Measurements from ENCODE around the gene TRPM2.

Gene TRPM2

GRCh38 chr21:44378646-44379514 lies 25.5 kb downstream of the TRPM2 start:
- H3K4me1 ChIP-seq (ENCODE audit: low read length): no peaks in the 10 kb centered on the region
- H3K79me2 ChIP-seq (ENCODE audit: low read length): no peaks in the 10 kb centered on the region
- no peak overlapping the region for H3K4me2 ChIP-seq (ENCODE audit: low read length)
- no peaks in the 10 kb centered on the region for H3K27me3 ChIP-seq (ENCODE audit: low read depth, low read length)
- no peak overlapping the region for H2AFZ ChIP-seq (ENCODE audit: low read depth, low read length)
- no peak overlapping the region for H3K27ac ChIP-seq (ENCODE audit: low read length)
- H3K36me3 ChIP-seq (replicated peaks; ENCODE audit: low read depth, low read length): peaks cover 49% of the 10 kb centered on the region
- TF ChIP-seq CTCF (IDR thresholded peaks at IDR 0.05; ENCODE audit: low read depth, low read length) (no peak), EZH2phosphoT487 (IDR thresholded peaks at IDR 0.05; ENCODE audit: low read depth) (no peak)
- no peaks in the 10 kb centered on the region for H3K9me3 ChIP-seq (ENCODE audit: insufficient read depth, low read length)
- H3K9ac ChIP-seq (ENCODE audit: low read length): no peak overlapping the region
- no peaks in the 10 kb centered on the region for H4K20me1 ChIP-seq (ENCODE audit: insufficient read depth, low read length)
- no peak overlapping the region for H3K4me3 ChIP-seq (ENCODE audit: low read length)

- H3K4me3 ChIP-seq (ENCODE audit: low read length): no peak overlapping the region
- no peaks in the 10 kb centered on the region for H3K9me3 ChIP-seq (ENCODE audit: insufficient read depth, low read length)
- H2AFZ ChIP-seq (ENCODE audit: low read depth, low read length): no peak overlapping the region
- no peak overlapping the region for H3K4me2 ChIP-seq (ENCODE audit: low read length)
- no peaks in the 10 kb centered on the region for H3K79me2 ChIP-seq (ENCODE audit: low read length)
- peaks cover 55% of the 10 kb centered on the region for H3K36me3 ChIP-seq (replicated peaks; ENCODE audit: low read depth, low read length)
- no peaks in the 10 kb centered on the region for H3K4me1 ChIP-seq (ENCODE audit: low read length)
- TF ChIP-seq CTCF (IDR thresholded peaks at IDR 0.05; ENCODE audit: low read depth, low read length): no peak
- no peak overlapping the region for H3K9ac ChIP-seq (ENCODE audit: low read length)
- no peaks in the 10 kb centered on the region for H4K20me1 ChIP-seq (ENCODE audit: insufficient read depth, low read length)
- H3K27ac ChIP-seq (ENCODE audit: low read length): no peak overlapping the region
- H3K27me3 ChIP-seq (ENCODE audit: low read depth, low read length): no peaks in the 10 kb centered on the region
These were observed 26.1 kb downstream of the TRPM2 start for GRCh38 chr21:44379515-44379848.

DNA sequence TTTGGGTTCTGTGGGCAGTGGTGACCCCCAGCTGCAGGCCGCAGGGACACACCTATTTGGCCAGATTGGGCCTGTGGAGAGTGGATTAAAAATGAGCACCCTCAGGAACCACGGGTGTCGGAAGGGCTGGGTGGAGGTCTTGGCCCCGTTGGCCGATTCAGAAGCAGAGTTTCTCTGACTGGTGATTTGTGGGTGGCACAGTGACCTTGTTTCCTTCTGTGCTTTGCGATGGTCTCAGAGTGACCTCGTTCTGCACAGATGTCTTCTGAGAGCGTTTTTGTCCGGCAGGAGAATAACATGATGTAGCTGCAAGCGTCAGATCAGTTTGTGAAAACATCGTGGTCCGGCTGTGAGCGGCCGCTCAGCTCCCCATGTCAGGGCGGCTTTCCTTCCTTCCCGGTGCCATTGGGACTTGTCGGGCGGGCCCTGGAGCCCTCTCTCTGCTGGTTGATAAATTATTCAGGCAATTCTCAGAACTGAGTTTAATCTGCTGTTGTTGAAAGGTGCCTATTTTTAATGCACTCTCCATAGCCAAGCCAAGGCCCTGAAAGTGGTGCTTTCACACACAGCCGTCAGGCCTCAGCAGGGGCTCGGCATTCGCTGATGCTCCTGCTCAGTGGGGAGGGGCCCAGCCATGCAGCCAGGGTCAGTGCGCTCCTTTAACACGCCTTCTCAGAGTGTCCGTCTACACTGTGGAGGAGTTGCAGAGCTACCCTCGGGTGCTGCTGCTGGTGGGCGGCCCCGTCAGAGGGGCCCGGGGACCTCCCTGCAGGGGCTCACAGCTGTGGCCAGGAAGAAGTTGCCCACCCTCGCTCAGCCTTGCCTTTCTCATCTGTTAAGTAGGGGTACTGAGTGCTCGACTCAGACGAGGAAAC lies 26.8 kb downstream of the TRPM2 start:
- no peak overlapping the region for H2AFZ ChIP-seq (ENCODE audit: low read depth, low read length)
- peaks cover 59% of the 10 kb centered on the region for H3K36me3 ChIP-seq (replicated peaks; ENCODE audit: low read depth, low read length)
- no peak overlapping the region for H3K9ac ChIP-seq (ENCODE audit: low read length)
- H3K4me1 ChIP-seq (ENCODE audit: low read length): no peaks in the 10 kb centered on the region
- no peak overlapping the region for H3K4me2 ChIP-seq (ENCODE audit: low read length)
- no peaks in the 10 kb centered on the region for H4K20me1 ChIP-seq (ENCODE audit: insufficient read depth, low read length)
- H3K27ac ChIP-seq (ENCODE audit: low read length): no peak overlapping the region
- no peaks in the 10 kb centered on the region for H3K9me3 ChIP-seq (ENCODE audit: insufficient read depth, low read length)
- TF ChIP-seq CTCF (IDR thresholded peaks at IDR 0.05; ENCODE audit: low read depth, low read length) (no peak), EZH2phosphoT487 (IDR thresholded peaks at IDR 0.05; ENCODE audit: low read depth) (no peak)
- H3K79me2 ChIP-seq (ENCODE audit: low read length): no peaks in the 10 kb centered on the region
- no peak overlapping the region for H3K4me3 ChIP-seq (ENCODE audit: low read length)
- no peaks in the 10 kb centered on the region for H3K27me3 ChIP-seq (ENCODE audit: low read depth, low read length)

- Histone ChIP-seq H3K79me2 (ENCODE audit: low read length) (no peaks in the 10 kb centered on the region), H3K4me1 (ENCODE audit: low read length) (no peaks in the 10 kb centered on the region), H3K36me3 (replicated peaks; ENCODE audit: low read depth, low read length) (peaks cover 57% of the 10 kb centered on the region), H3K4me2 (ENCODE audit: low read length) (no peak overlapping the region), H2AFZ (ENCODE audit: low read depth, low read length) (no peak overlapping the region), H4K20me1 (ENCODE audit: insufficient read depth, low read length) (no peaks in the 10 kb centered on the region), H3K27ac (ENCODE audit: low read length) (no peak overlapping the region), H3K27me3 (ENCODE audit: low read depth, low read length) (no peaks in the 10 kb centered on the region), H3K9ac (ENCODE audit: low read length) (no peak overlapping the region), H3K9me3 (ENCODE audit: insufficient read depth, low read length) (no peaks in the 10 kb centered on the region), H3K4me3 (ENCODE audit: low read length) (no peak overlapping the region)
- no peak for TF ChIP-seq CTCF (IDR thresholded peaks at IDR 0.05; ENCODE audit: low read depth, low read length)
- no peak for TF ChIP-seq EZH2phosphoT487 (IDR thresholded peaks at IDR 0.05; ENCODE audit: low read depth)
These were observed 27.5 kb downstream of the TRPM2 start for GRCh38 chr21:44380876-44381275.

All from OCI-LY3 (cell line).